ENCODE measurements around the gene TRIM49D1.
"Not testable (repeated sequence)": the region's sequence is repeated elsewhere in the genome, so short reads cannot be mapped to it uniquely, and the experiment has no call there.

DNA sequence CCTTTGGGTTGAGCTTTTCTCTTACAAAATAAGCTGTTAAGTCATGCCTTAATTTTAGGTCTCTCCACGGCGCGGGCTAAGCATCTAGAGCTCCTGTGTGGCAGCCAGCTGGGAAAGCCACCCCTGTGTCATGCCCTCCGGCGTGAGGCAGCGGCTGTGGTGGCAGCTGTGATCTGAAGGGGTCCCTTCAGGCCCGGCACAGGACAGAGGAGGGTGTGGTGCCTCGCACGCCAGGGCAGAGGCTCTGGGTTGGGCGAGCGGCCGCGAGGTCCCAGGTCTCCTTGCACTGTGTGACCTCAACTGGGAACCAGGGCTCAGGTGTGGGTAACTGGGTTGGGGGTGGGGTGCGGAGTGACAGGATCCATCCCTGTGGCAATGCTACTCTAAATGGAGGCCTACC, 21.2 kb downstream of the TRIM49D1 start:
- TF ChIP-seq CTCF, POLR2A (IDR thresholded peaks at IDR 0.05): not testable (repeated sequence)

Data from lower leg skin (tissue), 3 donors.